Raji (cell line): ENCODE results near the gene LSAMP.

ENCODE experiments used
- POLR2A ChIP-seq: IDR thresholded peaks from 2 replicates; pipeline ENCODE4 v1.6.1; 2011; ENCODE audit warnings: low read depth, low read length, control low read depth; ENCODE audit not compliant: insufficient read depth

Gene LSAMP

DNA sequence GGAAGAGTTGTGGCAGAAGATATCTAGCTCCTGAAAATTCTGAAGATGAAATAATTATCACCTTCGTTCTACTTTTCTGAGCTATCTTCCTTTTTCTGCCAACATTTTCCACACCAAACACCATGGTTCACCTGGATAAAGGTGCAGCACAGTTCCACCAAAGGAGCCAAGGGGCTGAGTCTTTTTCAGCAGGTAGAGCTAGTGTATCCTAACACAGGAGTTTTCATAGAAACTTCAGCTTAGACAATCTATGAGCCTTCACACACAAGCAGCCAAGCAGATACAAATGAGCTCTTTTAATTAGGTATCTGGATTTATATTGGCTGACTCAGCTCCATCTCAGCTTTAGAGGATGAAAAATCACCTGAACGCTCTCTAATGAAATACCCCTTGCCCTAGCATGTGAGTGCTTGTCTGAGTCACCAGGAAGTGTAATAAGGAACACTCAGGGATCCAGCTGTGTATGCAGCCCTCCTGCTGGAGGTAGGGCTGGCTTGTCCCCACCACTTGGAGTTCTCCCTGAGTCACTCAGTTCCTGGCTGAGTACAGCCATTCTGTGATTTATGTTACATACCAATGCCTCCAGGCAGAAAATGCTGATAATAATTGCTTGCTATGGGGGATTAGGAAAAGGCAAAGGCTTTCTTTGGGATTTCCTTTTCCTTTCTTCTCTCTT, 385.7 kb downstream of the LSAMP start:
- no peak for TF ChIP-seq POLR2A

- no peak for TF ChIP-seq POLR2A
These were observed 386.4 kb downstream of the LSAMP start for GRCh38 chr3:116058844-116059243.

- no peak for TF ChIP-seq POLR2A
These were observed 387.8 kb downstream of the LSAMP start for GRCh38 chr3:116057400-116058006.

GRCh38 chr3:116056280-116056679, 389.0 kb downstream of the LSAMP start:
- no peak for TF ChIP-seq POLR2A

DNA sequence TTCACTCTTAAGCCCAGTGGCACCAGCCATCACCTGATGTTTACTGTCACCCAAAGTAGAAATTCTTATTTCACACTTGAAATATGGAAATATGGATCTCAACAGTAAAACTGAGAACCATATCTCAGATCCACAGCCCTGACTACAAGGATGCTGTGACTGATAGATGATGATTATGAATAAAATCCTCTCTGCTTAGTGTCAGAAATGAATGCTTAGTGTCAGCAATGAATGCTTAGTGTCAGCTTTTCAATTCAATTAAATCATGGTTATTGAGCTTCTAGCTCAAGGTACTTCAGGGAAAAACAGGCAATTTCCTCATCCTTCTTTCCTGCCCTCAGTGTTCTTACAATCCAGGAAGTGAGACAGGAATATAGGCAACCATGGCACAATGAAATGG, 392.3 kb downstream of the LSAMP start:
- TF ChIP-seq POLR2A: no peak

DNA sequence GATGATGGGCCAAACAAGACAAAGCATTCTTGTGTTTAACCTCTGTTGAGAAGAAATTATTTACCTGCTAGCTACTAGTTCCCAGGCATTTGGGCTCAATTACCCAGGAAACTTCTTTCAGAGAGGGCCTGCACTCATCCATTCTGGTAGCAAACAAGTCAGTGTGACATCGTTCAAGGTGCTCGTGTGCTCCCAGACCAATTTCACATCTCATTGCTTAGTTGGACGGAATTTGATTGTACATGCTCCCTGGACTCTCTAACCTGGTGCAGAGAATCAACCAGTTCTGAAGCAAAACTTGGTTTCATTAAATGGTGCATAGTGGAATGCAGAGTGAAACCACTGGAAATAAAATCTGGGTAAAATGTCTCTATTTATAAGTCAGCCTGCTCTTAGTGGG, 392.7 kb downstream of the LSAMP start:
- no peak for TF ChIP-seq POLR2A

DNA sequence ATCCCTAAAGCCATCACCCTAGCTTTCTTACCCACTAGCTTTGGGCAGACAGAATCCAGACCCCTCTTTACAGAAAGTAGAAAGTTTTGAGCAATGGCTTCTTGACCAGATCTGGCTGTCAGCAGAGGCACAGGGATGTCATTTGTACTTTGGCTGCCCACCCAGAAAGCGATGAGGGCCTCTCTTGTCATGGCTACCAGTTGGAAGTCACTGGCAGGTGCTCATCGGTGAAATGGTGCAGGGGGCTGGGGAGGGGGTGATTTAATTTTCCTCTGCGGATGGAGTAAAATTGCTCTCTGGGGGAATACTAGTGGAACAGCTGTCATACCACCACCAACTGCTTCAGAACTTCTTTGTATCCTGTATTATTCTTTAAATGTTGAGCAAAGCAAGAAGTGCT, 393.7 kb downstream of the LSAMP start:
- no peak for TF ChIP-seq POLR2A

DNA sequence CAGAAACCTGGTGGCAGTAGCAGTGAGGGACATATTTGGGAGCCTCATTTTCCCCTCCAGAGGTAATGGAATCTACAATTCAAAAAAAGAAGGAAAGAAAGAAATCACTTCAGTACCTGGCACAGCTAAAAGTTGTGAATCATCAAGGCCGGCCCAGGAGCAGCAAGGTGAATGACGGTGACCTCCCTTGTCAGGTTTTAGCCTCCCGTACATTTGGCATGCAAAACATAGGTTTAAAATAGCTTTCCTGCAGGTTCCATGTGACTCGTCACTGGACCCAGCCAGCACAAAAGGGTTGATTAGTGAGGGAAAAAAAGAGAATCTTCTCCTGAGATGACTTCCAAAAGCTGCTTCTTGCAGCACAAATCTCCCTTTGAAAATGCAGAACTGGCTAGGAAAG, 394.2 kb downstream of the LSAMP start:
- peak; percentile 29; the same call in 1 of the 2 replicates for TF ChIP-seq POLR2A

- no peak for TF ChIP-seq POLR2A
These were observed 394.9 kb downstream of the LSAMP start for GRCh38 chr3:116050311-116050915.

GRCh38 chr3:116048991-116049390, 396.3 kb downstream of the LSAMP start:
- no peak for TF ChIP-seq POLR2A

DNA sequence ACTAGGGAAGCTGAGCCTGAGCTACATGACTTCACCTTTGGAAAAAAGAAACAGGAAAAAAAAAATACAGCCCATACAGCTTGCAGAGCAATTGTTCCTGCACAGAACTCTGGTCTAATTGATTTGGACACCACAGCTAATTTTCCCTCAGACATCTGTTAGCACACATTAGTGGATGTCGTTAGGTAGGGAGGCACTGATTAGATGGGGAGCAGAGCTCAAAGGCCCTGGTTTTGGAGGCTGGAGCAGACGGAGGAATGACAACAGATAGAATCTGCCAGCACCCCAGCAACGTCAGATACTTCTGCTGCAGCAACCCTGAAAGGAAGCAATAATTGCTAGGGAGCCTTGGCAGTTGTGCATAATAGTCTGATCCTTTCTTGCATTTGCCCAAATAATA, 398.9 kb downstream of the LSAMP start:
- TF ChIP-seq POLR2A: no peak

DNA sequence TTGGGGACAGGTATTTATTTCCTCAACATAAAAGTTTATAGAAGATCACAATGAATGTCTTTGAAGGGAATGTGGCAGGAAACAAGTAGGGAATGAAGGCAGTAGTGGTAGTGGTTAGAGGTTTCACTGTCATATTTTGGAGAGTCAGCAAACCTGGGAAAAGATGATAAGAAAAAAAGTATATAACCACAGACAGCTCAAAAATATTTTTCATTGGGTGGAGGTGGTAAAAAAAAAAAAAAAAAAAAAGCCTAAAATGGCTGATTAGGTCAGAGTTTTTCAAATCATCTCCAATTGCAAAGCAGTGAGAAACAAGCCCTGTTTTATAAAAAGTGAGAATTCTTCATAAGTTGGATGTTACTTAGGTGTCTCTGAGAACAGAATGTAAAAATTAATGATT, 400.0 kb downstream of the LSAMP start:
- TF ChIP-seq POLR2A: no peak

DNA sequence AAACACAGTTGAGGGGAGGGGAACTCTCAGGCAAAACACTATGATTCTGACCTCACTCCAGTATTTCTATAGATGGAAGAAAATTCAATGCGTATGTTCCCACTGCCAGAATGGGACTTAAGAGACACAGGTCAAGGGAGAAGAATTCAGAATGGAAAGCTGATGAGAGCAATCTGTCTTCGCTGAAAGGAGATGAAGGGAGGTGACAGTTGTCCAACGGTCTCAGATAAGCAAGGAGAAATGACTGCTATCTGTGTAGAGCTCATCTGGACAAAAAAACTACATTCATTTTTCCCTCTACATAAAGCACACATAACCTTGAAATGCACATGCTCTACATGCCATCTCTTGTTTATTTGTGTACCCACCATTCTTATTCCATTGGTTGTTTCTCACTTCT, 405.1 kb downstream of the LSAMP start:
- no peak for TF ChIP-seq POLR2A

- no peak for TF ChIP-seq POLR2A
These were observed 405.7 kb downstream of the LSAMP start for GRCh38 chr3:116039651-116039985.

DNA sequence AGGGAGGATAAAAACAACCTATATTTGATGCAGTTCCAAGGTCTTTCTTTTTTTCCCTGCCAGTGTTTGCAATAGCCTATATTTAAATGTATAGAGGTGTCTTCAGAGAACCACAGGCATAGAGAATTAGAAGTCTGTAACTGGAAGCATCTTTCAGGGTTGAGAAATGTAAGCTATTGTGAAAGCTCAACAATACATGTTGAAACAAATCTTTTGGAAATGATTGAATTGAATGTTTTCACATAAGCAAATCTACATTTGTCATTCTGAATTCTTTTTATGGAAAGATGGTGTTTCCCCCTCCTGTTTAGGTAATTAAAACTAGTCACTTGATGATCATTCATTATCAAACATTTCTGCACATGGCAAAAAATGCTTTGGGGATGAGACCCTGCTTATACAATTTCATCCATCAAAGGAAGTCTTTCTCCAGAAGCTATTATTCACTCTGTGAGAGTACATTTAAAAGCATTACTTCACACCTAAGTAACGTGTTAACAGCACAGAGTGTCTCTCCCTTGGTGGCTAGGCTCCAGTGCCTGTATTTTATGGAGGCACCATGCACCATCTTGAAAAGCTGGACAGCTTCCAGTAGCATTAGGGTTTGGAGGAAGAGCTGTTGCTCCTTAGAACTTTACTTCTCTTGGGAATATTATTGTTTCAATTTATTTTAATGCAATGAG, 406.2 kb downstream of the LSAMP start:
- no peak for TF ChIP-seq POLR2A
